Adrenal gland (tissue), 12 donors: ENCODE results near the gene ANKMY1. TPM values are rescaled to one million over a fixed set of nuclear protein-coding genes. Genes with fewer than 3 reads are reported as not detected.

ENCODE experiments used
- DNase-seq, 7 donors: peaks; one replicate each; pipeline ENCODE4 v3.0.0-alpha.2; 2019 to 2020
- H3K27ac ChIP-seq, 5 donors: fragments of 200-600 bp; sonication (generic) in 4 of 5; 1 replicate in 3 of 5; 2 replicates in 2 of 5; pipeline versions ENCODE4 v1.5.1 to v1.8.0; 2016 to 2020; ENCODE audit warnings: mild to moderate bottlenecking in 1 of 5
- H3K27me3 ChIP-seq: fragments of 200-600 bp; 2 replicates; pipeline ENCODE4 v1.8.0; 2021
- H3K36me3 ChIP-seq, 2 donors: fragments of 200-600 bp; replicated peaks in 1 of 2; 1 replicate in 1 of 2; 2 replicates in 1 of 2; pipeline versions ENCODE4 v1.5.1 to v1.8.0; 2018 to 2022
- H3K4me1 ChIP-seq, 2 donors: fragments of 200-600 bp; replicated peaks in 1 of 2; 1 replicate in 1 of 2; 2 replicates in 1 of 2; pipeline versions ENCODE4 v1.5.1 to v1.8.0; 2018 to 2021
- H3K4me3 ChIP-seq, 4 donors: fragments of 200-600 bp; sonication (generic) in 3 of 4; one replicate each; pipeline ENCODE4 v1.5.1; 2016 to 2018
- H3K9me3 ChIP-seq, 3 donors: fragments of 200-600 bp; sonication (generic) in 1 of 3; replicated peaks in 1 of 3; 1 replicate in 2 of 3; 2 replicates in 1 of 3; pipeline versions ENCODE4 v1.5.1 to v1.8.0; 2016 to 2021
- POLR2A ChIP-seq, 2 donors: fragments of 450-650 bp; IDR thresholded peaks; one replicate each; pipeline ENCODE4 v1.6.1; 2017; ENCODE audit warnings: antibody characterized with exemption in 2 of 2, mild to moderate bottlenecking in 2 of 2, moderate library complexity in 1 of 2
- WGBS, 4 donors: extraction: QIAGEN DNeasy Blood & Tissue Kit in 2 of 4; methylation state at CpG; one replicate each; pipeline versions ENCODE4 v1.1.5 to v1.1.7; 2013 to 2017; 5-methylcytosine and 5-hydroxymethylcytosine counted together
- intact Hi-C, 2 donors: fragments of 100-400 bp; cut with DNase I; formaldehyde crosslinking; loops; one replicate each; pipeline versions ENCODE4 v1.14.1 to v1.15.0; 2022 to 2023
- polyA plus RNA-seq, 3 donors: library from polyadenylated mRNA; stranded (reverse); fragments of 200-250 nt in 2 of 3; fragments of 350-450 nt in 1 of 3; fragmentation: Illumina TruSeq in 1 of 3; extraction: RNeasy Lipid Tissue Mini Kit (QIAGEN cat#74804) in 1 of 3; gene quantifications; one replicate each; pipeline ENCODE4 v1.2.3, GENCODE V29; 2013 to 2014
- total RNA-seq, 9 donors: library from RNA; depleted of rRNA in 4 of 9; stranded (reverse); fragments of >200 nt in 4 of 9; fragments of 120-200 nt in 1 of 9; fragmentation: NEBNext Ultra II Directional in 1 of 9; extraction: Animal tissue kit (Norgen Biotek cat#: 25700) in 1 of 9; gene quantifications; one replicate each; pipeline versions ENCODE4 v1.1.0 to v1.2.4, GENCODE V29; 2013 to 2023
- TF ChIP-seq, protein P1 (sequence below), 6 experiments: fragments of 450-650 bp in 4 of 6; fragments of 200-600 bp in 2 of 6; sonication (generic) in 1 of 6; IDR thresholded peaks; 1 replicate in 5 of 6; 2 replicates in 1 of 6; pipeline versions ENCODE4 v1.5.1 to v1.8.0; 2016 to 2021; ENCODE audit warnings: antibody characterized with exemption in 6 of 6, mild to moderate bottlenecking in 2 of 6, moderate library complexity in 1 of 6
- donor health status: healthy with polysubstance abuse.
- donor health status: Bipolar disorder and iron deficiency.
- donor health status: DM: yes; HTN: yes; CAD: no.
- donor health status: DM: no; HTN: no; CAD: no.
- donor health status: DM: no; HTN: no; CAD: no.
- donor health status: DM: yes; HTN: yes; CAD: no.

ANKMY1 gene
- total and polyA plus RNA-seq, 12 donors = 7.2 to 31.7 (median 12.0) TPM

DNA sequence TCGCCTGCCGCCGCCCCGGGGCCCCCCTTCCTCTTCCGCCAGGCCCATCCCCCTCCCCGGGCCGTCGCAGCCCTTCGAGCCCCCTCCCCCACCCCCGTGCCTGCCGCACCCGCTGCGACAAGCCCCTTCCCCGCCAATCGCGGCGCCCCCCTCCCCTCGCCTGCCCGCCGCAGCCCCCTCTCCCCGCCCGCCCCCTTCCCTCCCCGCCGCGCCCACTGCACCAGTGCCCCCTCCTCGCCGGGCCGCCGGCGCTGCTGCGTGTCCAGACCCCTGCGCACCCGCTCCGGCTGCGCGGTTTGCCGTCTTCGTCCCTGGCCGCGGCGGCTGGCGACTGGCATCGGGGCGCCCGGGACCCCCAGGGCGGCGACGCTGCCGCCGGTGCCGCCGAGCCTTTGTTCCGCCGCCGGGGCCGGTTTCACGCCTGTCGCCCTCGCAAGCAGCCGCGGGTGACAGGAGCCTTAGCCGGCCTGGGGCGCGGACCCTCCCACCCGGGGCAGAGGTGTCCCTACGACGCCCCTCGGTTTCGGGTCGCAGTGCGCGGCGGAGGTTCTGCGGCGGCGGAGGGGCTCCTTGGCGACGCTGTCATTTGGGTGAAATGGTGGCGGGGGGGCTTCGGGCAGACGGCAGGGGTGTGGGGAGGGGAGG lies 104.2 kb downstream of the ANKMY1 start:
- intact Hi-C loops = no loop called here
- WGBS, 4 donors = 8 to 34% (median 12%) methylated on average over 9 to 81 of the region's 81 CpGs
- Histone ChIP-seq H3K36me3 (no peaks in the 10 kb centered on the region), H3K4me3 (peak overlapping the region in 1 of 4 donors; percentile 72), H3K4me1 (peaks cover 13 to 28% of the 10 kb centered on the region in 2 donors), H3K27me3 (no peaks in the 10 kb centered on the region), H3K9me3 (no peaks in the 10 kb centered on the region), H3K27ac (no peak overlapping the region)
- peak in 2 of 7 donors; percentile 11 to 15 for DNase-seq
- no peak for TF ChIP-seq POLR2A (IDR thresholded peaks at IDR 0.05)
- TF ChIP-seq, protein P1, sequence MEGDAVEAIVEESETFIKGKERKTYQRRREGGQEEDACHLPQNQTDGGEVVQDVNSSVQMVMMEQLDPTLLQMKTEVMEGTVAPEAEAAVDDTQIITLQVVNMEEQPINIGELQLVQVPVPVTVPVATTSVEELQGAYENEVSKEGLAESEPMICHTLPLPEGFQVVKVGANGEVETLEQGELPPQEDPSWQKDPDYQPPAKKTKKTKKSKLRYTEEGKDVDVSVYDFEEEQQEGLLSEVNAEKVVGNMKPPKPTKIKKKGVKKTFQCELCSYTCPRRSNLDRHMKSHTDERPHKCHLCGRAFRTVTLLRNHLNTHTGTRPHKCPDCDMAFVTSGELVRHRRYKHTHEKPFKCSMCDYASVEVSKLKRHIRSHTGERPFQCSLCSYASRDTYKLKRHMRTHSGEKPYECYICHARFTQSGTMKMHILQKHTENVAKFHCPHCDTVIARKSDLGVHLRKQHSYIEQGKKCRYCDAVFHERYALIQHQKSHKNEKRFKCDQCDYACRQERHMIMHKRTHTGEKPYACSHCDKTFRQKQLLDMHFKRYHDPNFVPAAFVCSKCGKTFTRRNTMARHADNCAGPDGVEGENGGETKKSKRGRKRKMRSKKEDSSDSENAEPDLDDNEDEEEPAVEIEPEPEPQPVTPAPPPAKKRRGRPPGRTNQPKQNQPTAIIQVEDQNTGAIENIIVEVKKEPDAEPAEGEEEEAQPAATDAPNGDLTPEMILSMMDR (IDR thresholded peaks at IDR 0.05) = no peak

DNA sequence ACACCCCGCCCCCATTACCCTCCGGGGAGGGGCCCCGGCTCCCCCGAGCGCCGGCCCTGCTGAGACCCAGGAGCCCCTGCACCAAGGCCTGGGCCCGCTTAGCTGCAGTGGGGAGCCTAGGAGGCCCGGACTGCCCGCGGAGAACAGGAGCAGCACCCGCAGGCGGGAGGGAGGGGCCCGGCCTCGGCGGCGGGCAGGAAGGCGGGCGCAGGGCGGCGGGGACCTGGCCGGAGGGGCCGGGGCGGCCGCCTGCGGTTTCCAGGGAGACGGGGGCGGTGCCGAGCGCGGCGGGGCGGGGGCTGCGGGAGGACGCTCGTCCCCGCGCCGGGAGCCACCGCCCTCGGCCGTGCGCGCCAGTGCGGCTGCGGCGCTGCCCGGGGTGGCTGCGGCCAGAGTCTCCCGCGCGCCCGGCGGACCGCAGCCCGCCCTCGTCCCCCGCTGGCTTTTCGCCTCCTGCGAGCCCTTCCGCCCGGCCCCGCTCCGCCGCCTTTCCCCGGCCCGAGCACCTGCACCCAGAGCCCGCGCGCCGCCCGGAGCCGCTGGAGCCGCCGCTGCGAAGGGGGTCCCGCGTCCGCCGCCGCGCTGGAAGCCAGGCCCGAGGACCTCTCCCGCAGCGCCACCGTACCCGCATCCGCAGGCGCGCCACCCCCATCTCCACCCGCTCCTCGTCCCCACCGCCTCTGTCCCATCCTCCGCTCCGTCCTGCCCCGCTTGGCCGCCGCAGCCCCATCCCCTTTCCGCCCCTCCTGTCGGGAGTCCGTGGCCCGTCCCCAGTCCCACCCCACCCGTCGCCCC lies 105.1 kb downstream of the ANKMY1 start:
- TF ChIP-seq, protein P1 (IDR thresholded peaks at IDR 0.05) = peak in 1 of 6 experiments; percentile 9
- TF ChIP-seq POLR2A (IDR thresholded peaks at IDR 0.05) = peak; percentile 64 to 66
- peaks cover 13 to 28% of the 10 kb centered on the region in 2 donors for H3K4me1 ChIP-seq

DNA sequence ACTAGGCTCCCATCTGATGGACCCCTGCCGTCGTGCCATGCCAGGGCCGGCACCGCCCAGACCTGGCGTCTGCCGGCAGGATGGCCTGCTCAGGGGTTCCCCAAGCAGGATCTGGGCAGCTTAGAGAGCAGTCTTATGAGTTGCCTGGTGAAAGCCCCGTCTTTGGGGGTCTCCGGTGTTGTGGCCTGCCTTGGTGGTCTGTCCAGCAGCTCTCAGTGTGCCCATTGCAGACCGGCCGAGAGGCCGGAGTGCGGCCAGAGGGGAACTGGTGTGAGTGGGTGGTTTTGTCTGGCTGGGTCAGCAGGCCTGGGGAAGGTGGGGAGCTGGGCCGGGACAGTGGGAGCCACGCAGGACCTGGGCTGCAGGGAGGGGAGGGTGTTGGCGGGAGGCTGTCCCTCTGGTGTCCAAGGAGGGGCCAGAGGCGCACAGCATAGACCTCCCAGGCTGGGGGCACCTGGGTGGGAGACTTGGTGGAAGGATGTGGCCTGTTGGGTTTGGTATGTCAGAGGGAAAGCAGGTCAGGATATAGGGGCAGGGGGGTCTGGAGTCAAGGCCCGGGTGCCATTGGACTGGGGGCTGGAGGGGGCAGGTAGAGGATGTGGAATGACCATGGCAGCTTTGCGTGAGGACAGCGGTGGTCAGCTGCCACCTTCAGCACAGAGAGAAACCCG lies 105.9 kb downstream of the ANKMY1 start:
- Histone ChIP-seq H3K27me3 (no peaks in the 10 kb centered on the region), H3K4me3 (peak overlapping the region in 1 of 4 donors; percentile 72), H3K27ac (no peak overlapping the region), H3K4me1 (peaks cover 13 to 34% of the 10 kb centered on the region in 2 donors), H3K9me3 (no peaks in the 10 kb centered on the region), H3K36me3 (no peaks in the 10 kb centered on the region)
- peak in 1 of 7 donors; percentile 26 for DNase-seq
- intact Hi-C loops = no loop called here
- TF ChIP-seq, protein P1 (IDR thresholded peaks at IDR 0.05) = no peak
- no peak for TF ChIP-seq POLR2A (IDR thresholded peaks at IDR 0.05)
- WGBS, 4 donors = 54 to 67% (median 62%) methylated on average over 11 to 20 of the region's 20 CpGs

More for the DNA sequence above, 105.1 kb downstream of the ANKMY1 start:
- no peaks in the 10 kb centered on the region for H3K27me3 ChIP-seq
- H3K9me3 ChIP-seq = no peaks in the 10 kb centered on the region
- H3K27ac ChIP-seq = no peak overlapping the region
- intact Hi-C loops = no loop called here
- peak; percentile 73 to 90 (median 81) for DNase-seq
- 0 to 1% (median 1%) methylated on average over 1 to 101 of the region's 103 CpGs for WGBS, 4 donors
- H3K36me3 ChIP-seq = no peaks in the 10 kb centered on the region
- peak overlapping the region in 2 of 4 donors; percentile 40 to 72 for H3K4me3 ChIP-seq

DNA sequence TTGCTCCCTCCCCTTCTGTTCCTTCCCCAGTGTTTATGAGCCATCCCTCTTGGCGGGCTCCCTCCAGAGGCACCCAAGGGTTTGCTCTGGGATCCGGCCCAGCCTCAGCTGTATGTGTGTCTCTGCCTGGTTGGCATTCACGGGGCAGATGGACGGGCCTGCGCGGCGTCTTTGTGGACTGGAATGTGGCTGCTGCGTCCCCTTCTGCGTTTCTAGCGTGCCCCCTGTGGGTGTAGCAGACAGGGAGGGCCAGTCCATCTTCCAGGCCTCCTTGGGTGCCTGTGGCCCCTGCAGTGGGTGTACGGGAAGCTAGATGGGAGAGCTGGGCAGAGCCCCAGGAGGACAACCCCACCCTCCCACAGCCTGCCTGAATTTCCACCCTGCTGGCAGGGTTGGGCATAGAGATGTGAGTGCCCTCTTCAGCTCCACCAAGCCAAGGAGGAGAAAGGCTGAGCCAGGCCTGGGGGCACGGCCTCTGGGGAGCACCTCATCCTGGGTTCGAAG lies 106.6 kb downstream of the ANKMY1 start:
- intact Hi-C loops = no loop called here
- H3K27me3 ChIP-seq = no peaks in the 10 kb centered on the region
- peak in 1 of 7 donors; percentile 25 for DNase-seq

More for the DNA sequence above, 106.6 kb downstream of the ANKMY1 start:
- Histone ChIP-seq H3K36me3 (no peaks in the 10 kb centered on the region), H3K4me3 (no peak overlapping the region), H3K4me1 (peaks cover 13 to 38% of the 10 kb centered on the region in 2 donors), H3K9me3 (no peaks in the 10 kb centered on the region), H3K27ac (no peak overlapping the region)
- no peak for TF ChIP-seq POLR2A (IDR thresholded peaks at IDR 0.05)
- TF ChIP-seq, protein P1 (IDR thresholded peaks at IDR 0.05) = no peak
- WGBS, 4 donors = 86 to 93% (median 88%) methylated on average over 4 to 13 of the region's 13 CpGs
